Activated CD8-positive, alpha-beta memory T cell treated with anti-CD3 and anti-CD28 coated beads, Interleukin-2, amount 50 U/mL, for 1 hour (primary cell): ENCODE measurements around the gene ZDHHC11.
"Not testable (repeated sequence)": the region's sequence is repeated elsewhere in the genome, so short reads cannot be mapped to it uniquely, and the experiment has no call there.

Experiments
- DNase-seq: peaks from one replicate; pipeline ENCODE4 v3.0.0-alpha.2; 2020; ENCODE audit errors: extremely low read depth

ZDHHC11 gene

DNA sequence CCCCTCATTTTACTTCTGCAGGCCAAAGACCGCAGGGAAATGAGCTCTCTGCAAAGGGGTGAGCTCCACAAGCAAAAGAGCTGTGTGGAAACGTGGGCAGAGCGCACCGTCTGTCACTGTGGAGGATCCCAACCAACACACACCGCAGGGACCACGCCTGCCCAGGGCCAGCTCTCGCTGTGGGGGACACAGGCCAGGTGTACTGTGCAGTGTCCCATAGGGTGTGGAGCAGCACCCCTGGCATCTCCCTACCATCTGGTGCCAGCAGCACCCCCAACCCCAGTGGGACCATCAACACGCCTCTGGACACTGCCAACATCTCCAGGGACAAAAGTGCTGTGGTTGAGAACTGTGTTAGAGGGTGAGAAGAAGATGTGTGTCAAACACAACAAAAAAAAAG lies 27.9 kb upstream of the ZDHHC11 start:
- DNase-seq: not testable (repeated sequence)

DNA sequence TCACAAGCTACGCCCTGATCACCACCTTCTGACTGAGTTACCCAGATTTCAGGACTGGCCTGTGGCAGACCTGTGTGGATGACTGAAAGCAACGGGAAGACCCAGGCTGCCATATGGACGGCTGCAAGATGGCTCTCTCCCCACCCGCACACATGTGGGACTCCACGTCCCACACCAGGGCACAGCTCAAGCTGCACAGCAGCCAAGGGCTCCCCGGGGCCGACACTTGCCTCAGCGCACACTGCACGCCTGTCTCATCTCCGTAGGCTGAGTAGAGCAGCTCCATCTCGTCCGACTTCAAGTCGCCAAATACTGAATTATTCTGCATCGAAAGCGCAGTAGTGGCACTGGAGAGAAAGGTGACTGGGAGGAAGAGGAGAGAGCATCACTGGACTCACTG lies 27.3 kb upstream of the ZDHHC11 start:
- DNase-seq: no peak

DNA sequence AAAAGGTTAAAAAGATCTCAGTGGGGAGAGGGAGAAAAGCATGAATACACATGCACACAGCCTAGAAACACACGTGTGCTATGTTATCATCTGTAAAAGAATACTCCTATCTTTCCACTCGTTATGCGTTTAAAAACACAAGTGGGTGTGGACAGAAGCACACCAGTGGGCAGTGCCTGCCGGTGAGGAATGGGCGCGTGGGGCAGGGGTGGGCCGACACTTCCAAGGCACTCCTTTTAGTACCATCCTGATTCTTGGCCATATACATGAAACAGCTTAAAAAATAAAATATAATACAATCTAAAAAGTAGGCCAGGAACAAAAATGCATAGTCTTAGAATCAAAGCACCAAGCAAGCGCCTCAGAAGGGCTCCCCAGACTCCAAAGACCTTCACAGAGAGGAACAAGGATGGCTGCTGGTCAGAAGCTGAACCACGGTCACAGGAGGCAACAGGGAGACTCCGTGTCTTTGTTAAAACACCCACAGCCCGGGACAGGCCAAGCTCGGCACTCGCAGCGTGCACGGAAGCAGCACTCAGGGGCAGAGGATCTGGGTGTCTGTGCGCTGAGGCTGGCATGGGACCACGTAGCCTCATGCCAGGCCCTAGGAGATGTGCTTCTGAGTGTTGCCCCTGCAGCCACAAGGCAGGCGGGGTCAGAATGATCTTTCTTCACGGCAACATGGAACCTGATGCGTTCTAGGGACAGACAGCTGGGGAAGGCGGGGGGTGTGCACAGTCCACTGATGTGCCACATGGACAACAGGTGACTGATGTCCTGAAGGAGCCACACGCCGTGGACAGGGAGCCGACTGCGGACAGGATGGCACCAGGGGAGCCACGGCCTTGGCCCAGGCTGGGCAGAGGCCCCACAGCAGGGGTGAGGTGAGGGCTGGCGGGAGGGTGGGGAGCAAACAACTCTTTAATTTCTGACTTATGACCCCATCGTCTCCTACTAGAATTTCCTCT lies 25.9 kb upstream of the ZDHHC11 start:
- no peak for DNase-seq

DNA sequence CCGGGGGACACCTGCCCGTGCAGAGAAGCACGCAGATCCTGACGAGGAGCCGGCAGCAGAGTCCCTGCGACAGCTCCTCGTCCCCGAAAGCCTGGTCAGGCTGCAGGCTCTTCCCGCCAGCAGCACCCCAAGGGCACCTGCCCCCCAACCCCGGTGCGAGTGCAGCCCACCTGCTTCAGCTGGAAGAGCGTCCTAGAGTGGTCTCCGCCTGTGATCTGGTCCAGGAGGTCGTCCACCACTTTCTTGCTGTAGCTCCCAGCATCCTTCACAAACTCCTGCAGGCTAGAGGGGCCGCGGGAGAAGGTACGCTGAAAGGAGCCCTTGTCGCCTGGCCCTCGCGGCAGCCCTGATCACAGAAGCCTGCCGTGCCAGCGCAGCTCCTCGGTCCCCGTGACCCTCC lies 25.1 kb upstream of the ZDHHC11 start:
- DNase-seq: no peak

DNA sequence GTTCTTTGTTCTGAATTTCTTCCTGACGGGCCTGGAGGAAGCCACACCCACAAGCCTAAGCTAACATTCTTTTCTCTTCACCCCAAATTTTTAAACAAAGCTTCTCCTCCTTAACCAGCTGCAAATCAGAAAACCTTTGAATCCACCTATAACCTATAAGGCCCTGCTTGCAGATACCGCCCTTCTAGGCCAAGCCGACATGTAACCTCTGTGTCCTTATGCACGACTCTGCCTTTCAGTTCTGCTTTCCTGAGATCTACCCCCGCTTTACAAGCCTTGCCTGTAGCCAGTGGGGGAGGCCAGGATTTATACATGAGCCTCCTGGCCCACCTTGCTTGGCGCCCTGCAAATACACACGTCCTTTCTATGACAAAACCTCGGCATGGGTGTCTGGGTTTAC lies 22.5 kb upstream of the ZDHHC11 start:
- no peak for DNase-seq

DNA sequence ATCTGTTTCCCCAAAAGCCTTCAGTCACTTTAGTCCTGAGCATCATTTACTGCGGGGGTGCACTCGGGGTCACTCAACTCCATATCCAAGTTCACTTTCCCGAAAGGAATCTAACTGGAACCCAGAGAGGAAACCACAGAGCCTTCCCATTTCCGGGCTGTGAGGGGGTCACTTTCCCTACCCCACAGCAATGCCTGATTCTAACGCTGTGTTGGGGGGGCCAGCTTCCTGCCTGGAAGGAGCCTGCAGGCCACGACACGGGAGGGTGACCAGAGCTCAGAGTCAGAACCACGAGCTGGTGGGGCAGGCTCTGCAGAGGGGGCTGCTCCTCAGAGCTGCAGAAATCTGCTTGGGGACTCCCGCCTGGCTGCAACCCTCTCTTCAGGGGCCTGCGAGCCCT lies 21.5 kb upstream of the ZDHHC11 start:
- DNase-seq: no peak

DNA sequence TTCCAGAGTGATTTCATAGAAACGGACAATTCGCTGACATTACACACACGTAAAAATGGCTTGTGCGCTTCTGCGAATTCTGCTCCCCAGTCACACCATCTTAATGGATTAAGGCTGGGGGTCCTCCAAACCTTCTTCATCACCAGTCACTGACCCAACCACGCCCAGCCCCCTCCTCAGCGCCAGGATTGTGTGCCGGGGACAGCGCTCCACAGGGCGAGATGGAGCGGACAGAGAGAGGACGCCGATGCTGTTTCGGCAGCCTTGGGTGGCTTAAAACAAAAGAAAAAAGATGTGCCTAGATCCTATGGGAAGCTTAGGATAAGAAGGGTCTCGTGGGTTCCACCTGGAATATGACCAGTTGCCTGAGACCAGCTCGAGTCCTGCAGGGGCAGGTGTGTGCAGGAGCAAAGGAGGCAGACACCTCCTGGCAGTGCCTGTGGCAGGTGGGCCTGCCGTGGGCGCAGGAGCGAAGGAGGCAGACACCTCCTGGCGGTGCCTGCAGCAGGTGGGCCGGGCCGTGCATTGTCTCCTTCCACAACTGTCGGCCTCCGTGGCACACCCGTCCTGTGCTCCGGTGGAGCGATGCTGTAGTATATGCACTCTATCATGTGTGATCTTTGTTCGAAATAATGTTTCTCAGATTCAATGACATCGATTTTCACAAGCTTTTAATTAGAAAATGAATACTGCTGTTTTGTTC lies 21.0 kb upstream of the ZDHHC11 start:
- no peak for DNase-seq

DNA sequence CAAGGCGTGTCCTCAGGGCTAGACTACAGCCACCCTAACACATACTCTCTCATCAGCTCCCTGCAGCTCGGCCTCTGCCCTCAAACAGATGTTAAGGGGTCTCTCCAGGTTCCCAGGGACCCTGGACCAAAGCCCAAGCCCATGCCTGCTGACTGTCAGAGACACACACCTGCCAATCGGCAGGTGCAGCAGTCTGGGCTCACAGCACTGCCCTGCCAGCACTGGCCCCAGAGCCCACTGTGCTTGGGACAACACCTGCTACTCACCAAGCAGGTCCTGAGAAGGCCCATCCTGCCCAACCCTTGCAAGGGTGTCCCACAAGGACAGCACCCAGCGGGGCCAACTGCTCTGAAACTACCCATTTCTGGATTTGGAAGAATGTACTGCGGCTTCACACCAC lies 20.2 kb upstream of the ZDHHC11 start:
- DNase-seq: no peak

DNA sequence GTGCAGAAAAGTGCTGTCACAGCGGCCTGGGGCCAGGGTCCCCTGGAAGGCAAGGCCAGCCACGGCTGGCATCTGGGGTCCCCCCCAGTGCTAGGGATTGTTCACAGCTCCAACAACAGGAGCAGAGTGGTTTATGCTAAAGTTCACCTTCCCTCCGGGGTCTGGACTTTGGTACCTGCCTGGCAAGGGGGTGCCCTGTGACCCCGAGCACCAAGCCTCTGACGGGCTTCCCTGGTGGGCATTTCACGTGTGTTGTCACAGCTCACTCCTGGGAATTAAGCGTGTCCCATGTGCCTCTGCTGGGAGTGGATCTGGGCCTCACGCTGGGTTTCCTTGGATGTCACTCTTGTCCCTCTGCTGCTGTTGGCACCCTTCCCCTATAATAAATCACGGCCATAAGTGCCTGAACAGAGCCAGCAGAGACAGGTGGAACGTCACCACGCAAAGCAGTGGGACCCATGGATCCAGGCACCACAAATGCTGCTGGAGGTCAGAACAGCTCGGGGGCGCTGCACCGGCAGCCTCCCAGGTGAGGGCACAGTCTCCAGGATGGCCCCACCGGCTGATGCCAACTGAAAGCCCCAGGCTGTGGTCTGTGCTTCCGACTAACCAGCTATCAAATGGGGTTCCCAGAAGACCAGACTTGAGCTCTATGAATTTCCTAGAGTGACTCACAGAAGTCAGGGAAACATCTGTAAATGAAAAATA lies 17.8 kb upstream of the ZDHHC11 start:
- DNase-seq: no peak

DNA sequence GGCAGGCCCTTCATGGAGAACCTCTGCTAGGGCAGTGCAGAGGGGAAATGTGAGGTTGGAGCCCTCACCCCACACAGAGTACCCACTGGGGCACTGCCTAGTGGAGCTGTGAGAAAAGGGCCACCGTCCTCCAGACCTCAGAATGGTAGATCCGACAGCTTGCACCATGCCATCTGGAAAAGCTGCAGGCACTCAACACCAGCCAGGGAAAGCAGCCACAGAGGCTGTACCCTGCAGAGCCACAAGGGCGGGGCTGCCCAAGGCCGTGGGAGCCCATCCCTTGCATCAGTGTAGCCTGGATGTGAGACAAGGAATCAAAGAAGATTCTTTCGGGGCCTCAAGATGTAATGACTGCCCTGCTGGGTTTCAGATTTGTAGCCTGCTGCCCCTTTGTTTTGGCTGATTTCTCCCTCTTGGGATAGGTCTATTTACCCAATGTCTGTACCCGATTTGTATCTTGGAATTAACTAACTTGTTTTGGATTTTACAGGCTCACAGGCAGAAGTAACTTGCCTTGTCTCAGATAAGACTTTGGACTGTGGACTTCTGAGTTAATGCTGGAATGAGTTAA lies 16.6 kb upstream of the ZDHHC11 start:
- no peak for DNase-seq

DNA sequence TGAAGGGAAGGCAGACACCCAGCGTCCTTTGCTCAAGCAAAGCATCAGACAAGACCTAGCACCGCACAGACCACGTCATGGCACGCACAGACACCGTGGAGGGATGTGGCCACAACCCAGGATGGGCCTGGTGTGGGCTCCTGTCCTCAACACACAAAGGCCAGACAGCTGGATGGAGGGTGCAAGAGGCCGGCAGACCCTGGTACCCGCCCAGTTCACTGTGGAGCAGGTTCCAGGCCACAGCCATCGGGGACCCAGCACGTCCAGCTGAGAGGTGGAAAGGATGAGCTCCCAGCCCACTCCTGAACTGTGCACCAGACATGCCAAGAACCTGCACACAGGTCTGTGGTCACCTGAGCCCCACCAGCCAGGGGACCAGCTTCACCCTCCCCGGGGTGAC lies 15.0 kb upstream of the ZDHHC11 start:
- no peak for DNase-seq

DNA sequence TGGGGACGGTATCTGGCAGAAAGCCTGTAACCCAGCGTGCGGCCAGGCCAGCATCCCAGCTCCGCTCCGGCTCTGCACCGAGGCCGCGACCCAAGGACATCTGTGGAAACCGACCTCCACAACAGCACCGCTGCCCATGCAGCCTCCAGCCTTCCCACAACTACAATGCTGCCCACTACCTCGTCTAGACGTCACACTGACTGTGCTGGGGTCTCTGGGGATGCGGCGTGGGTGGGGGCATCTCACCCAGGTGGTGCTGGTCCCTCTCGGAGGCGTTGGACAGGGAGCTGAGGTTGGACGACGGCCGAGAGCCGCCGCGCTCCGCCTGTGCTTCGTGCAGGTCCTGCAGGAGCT lies 14.4 kb upstream of the ZDHHC11 start:
- DNase-seq: no peak

DNA sequence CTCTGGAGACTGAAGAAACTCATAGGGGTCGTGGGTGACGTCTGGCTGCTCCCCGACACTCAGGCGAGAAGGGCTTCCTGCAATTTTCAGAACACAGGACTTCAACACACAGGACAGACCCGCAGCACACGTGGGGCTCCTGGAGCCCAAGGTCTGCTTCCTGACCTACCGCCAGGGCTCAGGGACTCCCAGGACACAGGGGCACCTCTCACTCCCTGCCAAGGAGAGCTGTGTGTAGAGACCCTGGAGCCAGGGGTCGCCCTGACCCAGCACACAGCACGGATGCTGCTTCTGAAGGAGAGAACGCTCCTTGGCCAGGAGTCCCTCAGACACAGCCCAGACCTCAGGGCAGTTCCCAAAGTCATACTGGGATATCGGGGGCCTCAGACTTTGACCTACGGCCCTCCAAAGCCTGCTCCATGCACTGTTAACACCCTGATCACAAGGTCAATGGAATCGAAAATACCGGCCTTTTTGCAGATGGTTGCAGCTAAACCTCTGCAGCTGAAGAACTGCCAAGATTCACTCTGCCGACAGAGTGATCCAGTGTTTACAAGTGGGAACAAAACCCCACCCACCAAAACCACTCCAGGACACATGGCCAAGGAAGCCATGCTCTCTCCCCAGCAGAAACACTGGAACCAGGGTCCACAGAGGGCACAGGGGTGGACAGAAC lies 13.8 kb upstream of the ZDHHC11 start:
- no peak for DNase-seq

DNA sequence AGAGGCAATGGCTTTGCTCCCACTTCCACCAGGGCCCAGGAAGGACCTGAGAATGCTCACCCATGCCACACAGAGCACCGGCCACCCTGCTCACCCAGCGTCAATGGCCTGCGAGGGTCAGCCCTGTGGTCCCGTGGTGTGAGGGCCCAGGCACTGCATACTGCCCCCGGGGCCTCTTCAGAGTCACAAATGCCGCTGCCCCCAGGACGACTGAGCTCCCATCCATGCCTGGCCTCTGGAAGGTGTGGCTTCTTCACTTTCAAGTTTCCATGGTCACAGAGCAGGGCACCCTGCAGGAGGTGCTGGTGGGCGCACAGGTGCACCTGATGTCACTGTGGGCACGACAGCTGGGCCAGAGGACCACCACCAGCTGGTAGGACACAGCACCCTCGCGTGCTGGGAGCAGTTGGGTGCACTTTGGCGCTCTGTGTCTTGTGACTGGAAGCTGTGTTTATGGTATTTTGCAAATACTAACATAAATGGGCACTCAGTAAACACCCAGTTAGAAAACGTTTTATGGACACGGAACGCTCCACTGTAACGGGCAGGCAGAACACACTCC lies 12.5 kb upstream of the ZDHHC11 start:
- no peak for DNase-seq

DNA sequence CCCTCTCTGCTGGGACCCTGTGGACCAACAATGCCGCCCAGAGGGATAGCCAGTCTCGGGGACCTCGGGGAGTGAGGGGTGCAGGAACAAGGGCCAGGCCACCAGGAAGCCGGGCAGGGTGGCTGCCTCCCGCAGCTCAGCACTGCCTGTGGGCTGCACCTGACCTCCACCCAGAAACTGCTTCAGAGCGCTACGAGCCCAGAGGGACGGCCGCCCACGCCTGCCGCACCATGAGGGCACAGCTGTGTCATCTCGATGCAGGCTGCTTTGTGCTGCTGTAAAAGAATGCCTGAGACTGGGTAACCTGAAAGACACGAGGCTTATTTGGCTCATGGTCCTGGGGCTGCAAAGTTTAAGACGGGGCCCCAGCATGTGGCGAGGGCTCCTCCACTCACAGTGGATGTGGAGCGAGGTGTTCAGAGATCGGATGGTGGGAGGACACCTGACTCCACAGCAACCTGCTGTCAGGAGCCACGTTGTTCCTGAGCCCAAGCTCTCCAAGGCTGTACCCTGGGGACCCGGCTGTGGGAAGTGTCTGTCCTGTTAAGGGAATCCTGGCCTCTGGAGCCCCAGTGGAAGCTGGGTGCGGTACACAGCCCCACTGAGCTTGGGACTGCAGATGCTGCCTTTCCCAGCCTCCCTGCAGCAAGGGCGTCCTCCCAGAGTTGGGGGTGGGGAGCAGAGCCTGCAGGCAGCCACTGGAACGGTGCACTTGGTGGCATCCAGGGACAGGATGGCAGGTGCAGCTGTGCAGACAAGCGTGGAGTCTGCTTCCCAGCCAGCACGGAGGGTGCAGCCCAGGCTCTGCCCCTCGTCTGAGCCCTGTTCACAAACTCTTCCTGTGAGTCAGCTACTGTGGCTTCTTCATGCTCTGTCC lies 11.8 kb upstream of the ZDHHC11 start:
- no peak for DNase-seq

DNA sequence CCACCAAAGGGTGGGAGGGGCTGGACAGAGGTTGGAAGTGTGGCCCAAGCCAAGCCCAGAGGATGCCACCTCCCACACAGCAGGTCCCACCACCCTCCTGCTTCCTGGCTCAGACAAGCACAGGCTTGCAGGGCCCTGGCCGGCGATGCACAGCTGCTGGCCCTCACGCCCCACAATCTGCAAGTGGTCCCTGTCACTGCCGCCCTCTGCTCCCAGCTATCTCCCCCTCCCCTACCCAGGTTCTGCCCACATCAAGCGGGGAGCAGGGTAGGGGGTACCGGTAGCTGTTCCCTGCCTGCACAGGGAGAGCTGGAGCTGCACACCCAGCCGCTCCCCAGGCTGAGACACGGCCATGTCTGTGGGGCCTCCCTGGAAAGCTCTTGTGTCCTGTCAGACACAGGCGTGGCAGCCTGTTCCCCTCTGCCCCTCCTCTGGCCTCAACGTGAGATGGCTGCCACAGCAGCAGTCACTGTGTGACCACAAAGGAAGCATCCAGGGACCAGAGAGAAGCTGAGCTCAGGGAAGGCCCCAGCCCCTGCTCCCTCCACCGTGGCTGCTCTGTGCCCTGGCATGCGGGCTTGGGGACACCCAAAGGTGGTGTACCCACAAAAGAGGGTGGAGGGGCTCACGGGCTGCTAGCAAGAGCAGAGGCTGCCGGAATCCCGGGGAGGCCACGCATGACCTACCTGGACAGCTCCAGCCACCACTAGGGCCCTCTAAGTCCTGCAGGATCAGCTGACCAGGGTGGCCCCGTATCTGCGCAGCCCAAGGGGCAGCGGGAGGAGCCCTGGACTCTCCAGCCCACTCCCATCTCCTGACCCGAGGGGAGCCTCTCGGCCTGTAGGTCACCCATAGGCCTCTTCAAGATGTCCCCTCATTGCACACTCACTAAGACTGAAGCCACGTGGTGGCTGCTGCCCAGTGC lies 10.9 kb upstream of the ZDHHC11 start:
- DNase-seq: no peak

DNA sequence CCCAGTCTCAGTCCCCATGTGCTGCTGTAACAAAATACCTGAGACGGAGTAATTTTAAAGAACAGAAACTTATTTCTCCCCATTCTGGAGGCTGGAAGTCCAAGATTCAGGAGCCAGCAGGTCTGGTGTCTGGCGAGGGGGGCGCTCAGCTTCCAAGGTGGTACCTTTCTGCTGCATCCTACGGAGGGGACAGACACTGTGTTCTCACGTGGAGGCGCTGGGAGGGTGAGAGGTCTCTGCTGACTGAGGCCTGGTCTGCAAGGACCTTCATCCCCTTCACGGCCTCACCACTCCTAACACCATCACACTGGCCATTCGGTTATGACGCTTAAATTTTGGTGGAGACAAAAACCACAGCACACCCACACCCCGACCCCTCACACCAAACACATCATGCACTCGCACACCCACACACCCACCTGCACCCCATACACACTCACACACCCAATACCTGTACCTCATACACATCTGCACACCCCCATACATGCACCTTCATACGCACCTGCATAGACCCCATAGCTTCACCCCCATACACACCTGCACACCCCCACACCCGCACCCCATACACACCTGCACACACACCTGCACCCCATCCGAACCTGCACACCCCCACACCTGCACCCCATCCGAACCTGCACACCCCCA lies 9.8 kb upstream of the ZDHHC11 start:
- DNase-seq: no peak

DNA sequence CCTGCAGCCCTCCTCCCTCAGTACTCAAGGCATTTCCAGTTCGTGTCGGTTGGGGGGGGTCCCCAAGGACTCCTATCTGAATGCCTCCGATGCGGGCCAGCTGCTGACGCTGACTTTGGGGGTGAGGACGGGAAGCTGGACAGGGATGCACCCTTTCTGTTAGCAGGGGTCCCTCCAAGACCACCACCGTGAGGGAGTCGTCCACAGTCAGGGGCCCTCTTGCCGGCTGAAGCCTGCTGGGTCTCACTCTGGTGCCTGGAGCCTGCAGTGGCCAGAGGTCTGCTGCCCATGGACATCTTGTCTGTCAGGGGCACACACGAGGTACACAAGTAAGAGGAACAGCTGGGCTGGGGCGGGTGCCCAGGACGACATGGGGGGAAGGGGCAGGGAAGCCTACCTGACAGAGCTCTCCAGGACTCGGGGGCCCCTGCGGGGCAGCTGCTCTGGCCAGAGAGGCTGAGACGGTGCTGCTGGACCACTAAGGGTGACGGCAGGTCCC lies 9.1 kb upstream of the ZDHHC11 start:
- DNase-seq: no peak

DNA sequence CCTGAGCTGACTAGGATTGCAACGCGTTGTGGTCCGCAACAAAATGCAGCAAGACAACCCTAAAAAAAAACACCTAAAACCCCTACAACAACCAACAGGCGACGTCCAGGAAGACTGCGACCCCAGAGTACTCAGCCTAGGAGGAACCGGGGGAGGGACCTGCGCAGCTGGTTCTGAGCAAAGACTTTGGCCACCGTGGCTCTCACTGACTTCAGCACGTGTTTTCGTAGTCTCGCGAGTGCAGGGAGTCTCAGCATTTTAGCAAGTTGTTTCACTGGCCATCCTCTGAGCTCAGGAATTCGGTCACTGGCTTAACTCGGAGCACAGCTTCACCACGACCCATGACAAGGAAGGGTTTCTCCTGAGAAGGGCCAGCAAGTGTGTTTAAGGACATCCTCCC lies 8.6 kb upstream of the ZDHHC11 start:
- no peak for DNase-seq
